HAP-1 (cell line): ENCODE measurements around the gene UNC119.

Experiments used
- DNase-seq, 2 experiments: peaks; one replicate each; pipeline ENCODE4 v3.0.0-alpha.2; 2016 to 2020; ENCODE audit warnings: low spot score in 2 of 2
- H3K27me3 ChIP-seq: fragments of 250-450 bp; sonication (Bioruptor Pico); 2 replicates; pipeline ENCODE4 v1.5.1; 2020; ENCODE audit warnings: low read depth, mild to moderate bottlenecking, moderate library complexity
- H3K36me3 ChIP-seq: fragments of 250-450 bp; sonication (Bioruptor Pico); replicated peaks from 2 replicates; pipeline ENCODE4 v1.5.1; 2020; ENCODE audit warnings: mild to moderate bottlenecking
- H3K4me1 ChIP-seq: fragments of 250-450 bp; sonication (Bioruptor Pico); 2 replicates; pipeline ENCODE4 v1.5.1; 2020; ENCODE audit warnings: mild to moderate bottlenecking
- H3K4me3 ChIP-seq: fragments of 250-450 bp; sonication (Bioruptor Pico); 2 replicates; pipeline ENCODE4 v1.5.1; 2020; ENCODE audit warnings: mild to moderate bottlenecking, moderate library complexity
- H3K9me3 ChIP-seq: fragments of 250-450 bp; sonication (Bioruptor Pico); 2 replicates; pipeline ENCODE4 v1.5.1; 2020; ENCODE audit warnings: mild to moderate bottlenecking, moderate library complexity
- in situ Hi-C: fragments of 300-500 bp; cut with MboI; formaldehyde crosslinking; loops from 3 replicates; pipeline ENCODE4 v1.14.3; 2020; ENCODE audit warnings: low sequenced_read_pairs, inconsistent platforms, mixed read lengths

UNC119 gene

DNA sequence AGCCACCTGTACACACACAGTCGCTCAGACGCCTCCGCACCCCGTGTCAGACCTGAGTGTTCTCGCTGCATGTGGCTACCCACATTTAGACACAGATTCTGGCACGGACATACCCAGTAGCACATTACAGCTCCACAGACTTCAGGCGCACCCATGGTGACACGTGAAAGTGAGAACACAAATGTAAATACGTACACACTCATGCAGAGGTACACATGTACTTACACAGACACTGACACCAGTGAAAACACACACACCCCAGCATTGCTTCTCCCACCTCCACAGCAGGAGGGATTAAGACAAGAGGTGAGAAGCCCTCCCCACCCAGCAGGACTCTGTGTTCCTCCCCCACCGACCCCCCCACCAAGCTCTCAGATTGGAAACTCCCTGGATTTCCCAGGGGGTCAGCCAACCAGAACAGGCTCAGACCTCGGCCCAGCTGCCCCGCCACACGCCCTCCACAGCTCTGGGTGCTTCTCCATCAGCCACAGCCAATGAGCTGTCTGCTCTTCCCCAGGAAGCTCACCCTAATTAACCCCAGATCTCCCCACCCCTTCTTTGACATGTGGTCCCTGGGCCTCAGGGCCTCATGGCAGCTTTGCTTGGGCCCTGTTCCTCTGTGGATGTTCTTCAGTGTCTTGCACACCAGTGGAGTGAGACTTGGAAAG lies 51.6 kb downstream of the UNC119 start:
- in situ Hi-C loops = no loop called here
- no peaks in the 10 kb centered on the region for H3K36me3 ChIP-seq
- no peaks in the 10 kb centered on the region for H3K9me3 ChIP-seq
- peaks cover 14% of the 10 kb centered on the region for H3K27me3 ChIP-seq
- no peak for DNase-seq
- H3K4me1 ChIP-seq = no peaks in the 10 kb centered on the region
- H3K4me3 ChIP-seq = no peak overlapping the region

DNA sequence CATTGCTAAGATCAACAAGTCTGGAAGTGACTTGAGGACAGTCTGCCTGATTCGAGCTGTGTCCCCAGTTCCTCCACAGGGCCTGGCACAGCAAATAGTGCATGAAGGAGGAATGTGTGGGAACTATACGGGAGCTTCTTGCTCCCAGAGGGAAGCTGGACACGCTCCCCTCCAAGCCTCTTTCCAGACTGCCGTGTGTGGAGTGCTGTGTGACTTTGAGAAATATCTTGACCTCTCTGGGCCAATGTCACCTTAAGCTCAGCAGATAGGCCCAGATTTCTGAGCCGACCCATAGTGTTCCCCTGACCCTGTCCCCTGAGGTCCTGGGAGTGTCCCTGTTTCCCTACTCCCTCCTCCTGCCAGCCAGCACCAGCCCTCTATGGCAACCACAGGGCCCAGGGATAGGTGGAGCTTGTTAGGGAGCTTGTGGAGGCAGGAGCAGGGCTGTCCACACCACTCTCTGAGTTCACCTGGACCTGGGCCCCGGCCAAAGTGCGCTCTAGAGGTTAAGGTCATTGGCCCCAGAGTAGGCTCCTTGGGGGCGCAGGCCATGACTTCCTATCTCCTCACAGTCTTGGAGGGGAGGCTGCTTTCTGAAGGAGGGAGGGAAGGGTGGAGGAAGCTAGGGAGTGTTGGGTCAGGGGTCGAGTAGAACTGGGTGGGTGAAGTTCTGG lies 52.6 kb downstream of the UNC119 start:
- no peak overlapping the region for H3K4me3 ChIP-seq
- in situ Hi-C loops = loop anchor here (5.0 kb wide), 2 partner anchors 37 to 112 kb away; partner anchors contain the start of gene RSKR
- H3K36me3 ChIP-seq = no peaks in the 10 kb centered on the region
- DNase-seq = no peak
- H3K27me3 ChIP-seq = peaks cover 14% of the 10 kb centered on the region
- H3K9me3 ChIP-seq = no peaks in the 10 kb centered on the region
- no peaks in the 10 kb centered on the region for H3K4me1 ChIP-seq

DNA sequence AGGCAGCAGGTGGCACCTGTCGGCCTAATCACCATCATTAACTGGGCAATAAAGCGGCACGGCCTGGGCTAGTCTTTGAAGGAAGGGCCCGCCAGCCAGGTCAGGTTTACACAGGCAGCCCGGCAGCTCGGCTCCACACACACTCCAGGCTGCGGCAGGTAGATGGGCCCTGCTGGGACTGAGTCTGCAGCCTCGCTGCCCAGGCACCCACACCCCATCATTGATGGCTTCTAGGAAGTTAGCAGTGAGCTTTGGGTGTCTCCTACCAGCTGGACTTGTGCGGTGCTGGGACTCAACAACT lies 53.1 kb downstream of the UNC119 start:
- no peak overlapping the region for H3K4me3 ChIP-seq
- in situ Hi-C loops = loop anchor here (5.0 kb wide), 2 partner anchors 38 to 113 kb away; partner anchors contain the start of gene RSKR
- peaks cover 12% of the 10 kb centered on the region for H3K27me3 ChIP-seq
- H3K4me1 ChIP-seq = no peaks in the 10 kb centered on the region
- no peak for DNase-seq
- H3K36me3 ChIP-seq = no peaks in the 10 kb centered on the region
- no peaks in the 10 kb centered on the region for H3K9me3 ChIP-seq

GRCh38 chr17:28498652-28499363 lies 53.6 kb downstream of the UNC119 start:
- in situ Hi-C loops = loop anchor here (5.0 kb wide), 2 partner anchors 38 to 113 kb away; partner anchors contain the start of gene RSKR

DNA sequence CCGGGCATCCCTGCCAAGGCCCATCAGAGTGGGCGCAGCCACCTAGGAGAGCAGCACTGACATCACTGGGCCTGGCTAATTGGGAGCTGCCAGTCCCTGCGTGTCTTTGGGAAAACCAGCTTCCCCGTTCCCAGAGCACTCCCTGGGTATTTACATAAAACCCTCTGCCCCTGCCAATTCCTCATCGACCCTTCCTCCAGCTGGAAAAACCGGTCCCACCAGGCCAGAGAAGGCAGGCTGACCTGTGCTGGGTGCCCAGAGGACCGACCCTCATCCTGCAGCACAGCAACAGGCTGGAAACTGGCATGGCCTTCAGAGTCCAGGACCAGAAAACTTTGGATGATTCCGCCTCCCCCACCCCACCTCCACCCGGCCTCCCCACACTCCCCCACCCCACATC lies 54.5 kb downstream of the UNC119 start:
- in situ Hi-C loops = loop anchor here (5.0 kb wide), 2 partner anchors 39 to 114 kb away; partner anchors contain the start of gene RSKR

More at GRCh38 chr17:28498652-28499363, 53.6 kb downstream of the UNC119 start:
- Histone ChIP-seq H3K4me3 (no peak overlapping the region), H3K9me3 (no peaks in the 10 kb centered on the region), H3K27me3 (peaks cover 11% of the 10 kb centered on the region; the same call in 1 of the 2 replicates), H3K36me3 (no peaks in the 10 kb centered on the region), H3K4me1 (no peaks in the 10 kb centered on the region)
- no peak for DNase-seq

More for the DNA sequence above, 54.5 kb downstream of the UNC119 start:
- Histone ChIP-seq H3K4me3 (no peak overlapping the region), H3K27me3 (peaks cover 10% of the 10 kb centered on the region; the same call in 1 of the 2 replicates), H3K4me1 (no peaks in the 10 kb centered on the region), H3K36me3 (no peaks in the 10 kb centered on the region), H3K9me3 (no peaks in the 10 kb centered on the region)
- no peak for DNase-seq
